ENCODE data around the gene ABCA10. TPM values are rescaled to one million over a fixed set of nuclear protein-coding genes. Genes with fewer than 3 reads are reported as not detected.
"Not testable (repeated sequence)": the region's sequence is repeated elsewhere in the genome, so short reads cannot be mapped to it uniquely, and the experiment has no call there.

ABCA10 gene, protein sequence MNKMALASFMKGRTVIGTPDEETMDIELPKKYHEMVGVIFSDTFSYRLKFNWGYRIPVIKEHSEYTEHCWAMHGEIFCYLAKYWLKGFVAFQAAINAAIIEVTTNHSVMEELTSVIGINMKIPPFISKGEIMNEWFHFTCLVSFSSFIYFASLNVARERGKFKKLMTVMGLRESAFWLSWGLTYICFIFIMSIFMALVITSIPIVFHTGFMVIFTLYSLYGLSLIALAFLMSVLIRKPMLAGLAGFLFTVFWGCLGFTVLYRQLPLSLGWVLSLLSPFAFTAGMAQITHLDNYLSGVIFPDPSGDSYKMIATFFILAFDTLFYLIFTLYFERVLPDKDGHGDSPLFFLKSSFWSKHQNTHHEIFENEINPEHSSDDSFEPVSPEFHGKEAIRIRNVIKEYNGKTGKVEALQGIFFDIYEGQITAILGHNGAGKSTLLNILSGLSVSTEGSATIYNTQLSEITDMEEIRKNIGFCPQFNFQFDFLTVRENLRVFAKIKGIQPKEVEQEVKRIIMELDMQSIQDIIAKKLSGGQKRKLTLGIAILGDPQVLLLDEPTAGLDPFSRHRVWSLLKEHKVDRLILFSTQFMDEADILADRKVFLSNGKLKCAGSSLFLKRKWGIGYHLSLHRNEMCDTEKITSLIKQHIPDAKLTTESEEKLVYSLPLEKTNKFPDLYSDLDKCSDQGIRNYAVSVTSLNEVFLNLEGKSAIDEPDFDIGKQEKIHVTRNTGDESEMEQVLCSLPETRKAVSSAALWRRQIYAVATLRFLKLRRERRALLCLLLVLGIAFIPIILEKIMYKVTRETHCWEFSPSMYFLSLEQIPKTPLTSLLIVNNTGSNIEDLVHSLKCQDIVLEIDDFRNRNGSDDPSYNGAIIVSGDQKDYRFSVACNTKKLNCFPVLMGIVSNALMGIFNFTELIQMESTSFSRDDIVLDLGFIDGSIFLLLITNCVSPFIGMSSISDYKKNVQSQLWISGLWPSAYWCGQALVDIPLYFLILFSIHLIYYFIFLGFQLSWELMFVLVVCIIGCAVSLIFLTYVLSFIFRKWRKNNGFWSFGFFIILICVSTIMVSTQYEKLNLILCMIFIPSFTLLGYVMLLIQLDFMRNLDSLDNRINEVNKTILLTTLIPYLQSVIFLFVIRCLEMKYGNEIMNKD (N-terminal part only)
- total RNA-seq = 1 to 10 TPM; 1.1 to 1.2 TPM

- Mint-ChIP-seq H3K36me3 (ENCODE audit: low read depth) (no peaks in the 10 kb centered on the region), H3K27me3 (peaks cover 8% of the 10 kb centered on the region), H3K27ac (no peak within 1 kb of the TSS), H3K9me3 (no peaks in the 10 kb centered on the region), H3K4me3 (no peak within 1 kb of the TSS), H3K4me1 (peaks cover 6% of the 10 kb centered on the region)
- ChIA-PET POLR2A (no interaction called here), CTCF (no interaction called here)
- DNase-seq = no peak
Observed at GRCh38 chr17:69228576-69228975, at the start of gene ABCA10. Gene ABCA10 (minus strand): TSS chr17:69228824. CDS start chr17:69225358, 3,466 bp downstream.

DNA sequence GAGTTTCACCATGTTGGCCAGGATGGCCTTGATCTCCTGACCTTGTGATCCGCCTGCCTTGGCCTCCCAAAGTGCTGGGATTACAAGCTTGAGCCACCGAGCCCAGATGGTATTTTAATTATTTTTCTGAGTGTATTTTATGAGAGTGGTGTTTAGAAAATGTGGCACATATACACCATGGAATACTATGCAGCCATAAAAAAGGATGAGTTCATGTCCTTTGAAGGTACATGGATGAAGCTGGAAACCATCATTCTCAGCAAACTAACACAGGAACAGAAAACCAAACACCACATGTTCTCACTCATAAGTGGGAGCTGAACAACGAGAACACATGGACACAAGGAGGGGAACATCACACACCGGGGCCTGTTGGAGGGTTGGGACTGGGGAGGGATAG lies 47.7 kb upstream of the ABCA10 start:
- H3K27ac Mint-ChIP-seq, H3K4me3 Mint-ChIP-seq, CTCF ChIA-PET, DNase-seq, H3K4me1 Mint-ChIP-seq, H3K9me3 Mint-ChIP-seq, H3K27me3 Mint-ChIP-seq: not testable (repeated sequence)
- POLR2A ChIA-PET = interaction anchor here (1.7 kb wide), 1 partner anchor 51 kb away, joined by 3 read pairs; the partner anchor contains the start of gene ABCA5
- H3K36me3 Mint-ChIP-seq (ENCODE audit: low read depth) = peaks cover 15% of the 10 kb centered on the region

DNA sequence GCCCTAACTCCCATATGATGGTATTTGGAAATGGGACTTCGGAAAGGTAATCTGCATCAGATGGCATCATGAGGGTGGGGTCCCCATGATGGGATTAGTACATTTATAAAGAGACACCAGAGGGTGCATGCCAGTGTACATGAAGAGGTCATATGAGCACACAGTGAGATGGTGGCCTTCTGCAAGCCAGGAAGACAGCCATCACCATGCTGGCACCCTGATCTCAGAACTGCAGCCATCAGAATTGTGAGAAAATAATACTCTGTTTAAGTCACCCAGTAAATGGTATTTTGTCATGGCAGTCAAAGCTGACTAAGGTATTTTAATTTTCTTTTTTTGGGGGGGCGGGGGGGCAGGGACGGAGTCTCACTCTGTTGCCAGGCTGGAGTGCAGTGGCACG lies 47.1 kb upstream of the ABCA10 start:
- peaks cover 15% of the 10 kb centered on the region for H3K36me3 Mint-ChIP-seq (ENCODE audit: low read depth)

GRCh38 chr17:69271023-69271422 lies 42.4 kb upstream of the ABCA10 start:
- Mint-ChIP-seq H3K9me3 (no peaks in the 10 kb centered on the region), H3K27me3 (no peaks in the 10 kb centered on the region), H3K36me3 (ENCODE audit: low read depth) (peaks cover 3% of the 10 kb centered on the region), H3K4me1 (no peaks in the 10 kb centered on the region), H3K27ac (no peak overlapping the region), H3K4me3 (no peak overlapping the region)
- POLR2A ChIA-PET = no interaction called here
- CTCF ChIA-PET = no interaction called here
- no peak for DNase-seq

More for the DNA sequence above, 47.1 kb upstream of the ABCA10 start:
- Mint-ChIP-seq H3K4me1 (no peaks in the 10 kb centered on the region), H3K9me3 (no peaks in the 10 kb centered on the region), H3K27me3 (no peaks in the 10 kb centered on the region), H3K4me3 (no peak overlapping the region), H3K27ac (no peak overlapping the region)
- POLR2A ChIA-PET = interaction anchor here (1.7 kb wide), 1 partner anchor 52 kb away, joined by 3 read pairs; the partner anchor contains the start of gene ABCA5
- no peak for DNase-seq
- CTCF ChIA-PET = no interaction called here

- no peaks in the 10 kb centered on the region for H3K9me3 Mint-ChIP-seq
- H3K27me3 Mint-ChIP-seq = no peaks in the 10 kb centered on the region
- DNase-seq = no peak
- ChIA-PET CTCF (no interaction called here), POLR2A (no interaction called here)
- no peaks in the 10 kb centered on the region for H3K36me3 Mint-ChIP-seq (ENCODE audit: low read depth)
- no peak overlapping the region for H3K27ac Mint-ChIP-seq
- H3K4me1 Mint-ChIP-seq = no peaks in the 10 kb centered on the region
- no peak overlapping the region for H3K4me3 Mint-ChIP-seq
Observed at GRCh38 chr17:69269131-69269998, 40.7 kb upstream of the ABCA10 start.

DNA sequence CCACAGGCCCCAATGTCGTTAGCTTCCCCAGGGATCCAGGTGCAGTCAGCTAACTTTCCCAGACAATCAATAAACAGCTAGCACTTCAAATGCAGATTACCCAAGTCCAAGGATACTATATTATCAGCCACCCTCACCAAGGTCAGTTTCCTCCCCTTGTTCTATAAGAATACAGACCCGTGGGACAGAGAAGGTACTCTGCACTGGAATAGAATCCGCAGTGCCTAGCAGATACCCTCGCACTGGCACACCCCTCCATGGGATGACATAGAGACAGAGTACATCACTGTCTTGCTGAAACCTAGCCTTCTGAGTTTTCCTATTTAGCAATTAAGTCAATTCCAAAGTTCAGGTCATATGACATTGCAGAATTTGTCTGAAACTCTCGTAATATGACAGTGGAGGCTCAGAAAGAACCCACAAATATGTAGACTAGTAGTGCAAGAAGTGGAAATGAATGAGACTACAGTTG lies 40.0 kb upstream of the ABCA10 start:
- no peak overlapping the region for H3K27ac Mint-ChIP-seq
- CTCF ChIA-PET = no interaction called here

DNA sequence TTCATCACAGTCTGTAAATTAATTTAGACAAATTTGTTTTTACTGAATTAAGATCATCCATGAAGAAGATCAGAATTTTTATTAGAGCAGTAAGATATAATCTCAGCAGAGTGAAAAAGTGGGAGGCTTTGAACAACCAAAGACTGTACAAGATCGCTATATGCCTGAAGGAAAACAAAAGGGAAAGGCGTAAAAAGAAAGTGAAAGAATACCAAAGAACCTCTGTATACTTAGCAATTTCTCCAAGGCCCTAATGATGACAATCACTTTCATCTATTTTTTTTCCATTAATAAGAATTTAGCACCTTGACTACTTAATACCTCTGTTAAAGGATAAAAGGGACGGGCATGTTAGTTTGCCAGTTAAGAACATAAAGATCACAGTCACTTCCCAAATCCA lies 38.6 kb upstream of the ABCA10 start:
- Mint-ChIP-seq H3K36me3 (ENCODE audit: low read depth) (peaks cover 8% of the 10 kb centered on the region), H3K27me3 (no peaks in the 10 kb centered on the region), H3K9me3 (no peaks in the 10 kb centered on the region), H3K27ac (no peak overlapping the region), H3K4me1 (no peaks in the 10 kb centered on the region), H3K4me3 (no peak overlapping the region)
- POLR2A ChIA-PET = no interaction called here
- CTCF ChIA-PET = no interaction called here
- no peak for DNase-seq

More for the DNA sequence above, 40.0 kb upstream of the ABCA10 start:
- no peak overlapping the region for H3K4me3 Mint-ChIP-seq
- no peaks in the 10 kb centered on the region for H3K4me1 Mint-ChIP-seq
- no peaks in the 10 kb centered on the region for H3K27me3 Mint-ChIP-seq
- POLR2A ChIA-PET = no interaction called here
- H3K9me3 Mint-ChIP-seq = no peaks in the 10 kb centered on the region
- peaks cover 4% of the 10 kb centered on the region for H3K36me3 Mint-ChIP-seq (ENCODE audit: low read depth)
- no peak for DNase-seq

DNA sequence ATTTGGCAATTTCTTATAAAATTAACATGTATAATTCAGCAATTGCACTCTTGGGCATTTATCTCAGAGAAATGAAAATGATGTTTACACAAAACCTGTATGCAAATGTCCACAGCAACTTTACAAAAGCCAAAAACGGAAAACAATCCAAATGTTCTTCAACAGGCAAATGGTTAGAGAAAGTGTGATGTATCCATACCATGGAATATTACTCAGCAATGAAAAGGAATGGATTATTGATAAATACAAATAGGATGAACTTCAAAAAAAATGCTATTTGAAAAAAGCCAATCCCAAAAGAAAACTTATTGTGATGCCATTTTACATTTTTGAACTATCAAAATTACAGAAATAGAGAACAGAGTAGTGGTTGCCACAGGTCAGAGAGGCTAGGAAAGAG lies 37.2 kb upstream of the ABCA10 start:
- Mint-ChIP-seq H3K27me3 (no peaks in the 10 kb centered on the region), H3K4me1 (no peaks in the 10 kb centered on the region), H3K4me3 (no peak overlapping the region), H3K9me3 (no peaks in the 10 kb centered on the region), H3K36me3 (ENCODE audit: low read depth) (peaks cover 8% of the 10 kb centered on the region), H3K27ac (no peak overlapping the region)
- no peak for DNase-seq
- ChIA-PET CTCF (no interaction called here), POLR2A (no interaction called here)

GRCh38 chr17:69254187-69254586 lies 25.6 kb upstream of the ABCA10 start:
- ChIA-PET POLR2A (no interaction called here), CTCF (no interaction called here)
- no peaks in the 10 kb centered on the region for H3K4me1 Mint-ChIP-seq
- no peaks in the 10 kb centered on the region for H3K9me3 Mint-ChIP-seq
- H3K27ac Mint-ChIP-seq = no peak overlapping the region
- no peak overlapping the region for H3K4me3 Mint-ChIP-seq
- H3K27me3 Mint-ChIP-seq = no peaks in the 10 kb centered on the region
- no peaks in the 10 kb centered on the region for H3K36me3 Mint-ChIP-seq (ENCODE audit: low read depth)
- no peak for DNase-seq

DNA sequence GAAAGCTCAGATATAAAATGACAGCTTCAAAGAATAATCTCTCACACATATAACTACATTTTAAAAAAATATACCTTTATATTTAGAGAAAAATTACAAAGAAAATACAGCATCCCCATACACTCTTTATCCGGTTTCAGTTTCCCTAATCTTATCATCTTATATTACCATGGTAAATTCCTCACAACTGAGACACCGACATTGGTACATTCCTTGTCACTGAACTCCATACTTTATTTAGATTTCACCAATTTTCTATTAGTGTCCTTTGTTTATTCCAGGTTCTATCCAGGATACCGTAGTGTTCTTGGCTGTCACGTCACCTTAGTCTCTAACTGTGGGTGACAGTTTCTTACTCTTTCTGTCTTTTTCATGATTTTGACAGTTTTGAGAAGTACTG lies 22.0 kb upstream of the ABCA10 start:
- Mint-ChIP-seq H3K9me3 (no peaks in the 10 kb centered on the region), H3K27ac (no peak overlapping the region), H3K36me3 (ENCODE audit: low read depth) (no peaks in the 10 kb centered on the region), H3K4me1 (no peaks in the 10 kb centered on the region), H3K27me3 (no peaks in the 10 kb centered on the region), H3K4me3 (no peak overlapping the region)
- CTCF ChIA-PET = interaction anchor here (2.0 kb wide), 1 partner anchor 475 kb away, joined by 6 read pairs; no protein-coding TSS in a partner anchor
- no peak for DNase-seq
- POLR2A ChIA-PET = no interaction called here

GRCh38 chr17:69246726-69247375 lies 18.2 kb upstream of the ABCA10 start:
- Mint-ChIP-seq H3K4me1 (no peaks in the 10 kb centered on the region), H3K4me3 (no peak overlapping the region), H3K27ac (no peak overlapping the region), H3K36me3 (ENCODE audit: low read depth) (no peaks in the 10 kb centered on the region), H3K9me3 (no peaks in the 10 kb centered on the region), H3K27me3 (no peaks in the 10 kb centered on the region)
- ChIA-PET CTCF (interaction anchor here (1.0 to 2.9 kb wide), 3 partner anchors 9 to 470 kb away, joined by 3 to 11 read pairs (median 8); no protein-coding TSS in a partner anchor), POLR2A (no interaction called here)
- no peak for DNase-seq

GRCh38 chr17:69246202-69246601 lies 17.6 kb upstream of the ABCA10 start:
- no peak overlapping the region for H3K4me3 Mint-ChIP-seq
- no peaks in the 10 kb centered on the region for H3K4me1 Mint-ChIP-seq
- ChIA-PET CTCF (interaction anchor here (2.9 kb wide), 1 partner anchor 8 kb away, joined by 11 read pairs; no protein-coding TSS in a partner anchor), POLR2A (no interaction called here)
- H3K27ac Mint-ChIP-seq = no peak overlapping the region
- DNase-seq = no peak
- H3K27me3 Mint-ChIP-seq = no peaks in the 10 kb centered on the region
- no peaks in the 10 kb centered on the region for H3K9me3 Mint-ChIP-seq
- H3K36me3 Mint-ChIP-seq (ENCODE audit: low read depth) = no peaks in the 10 kb centered on the region
